ENCODE results near the gene KCTD10. TPM values are rescaled to one million over a fixed set of nuclear protein-coding genes. Genes with fewer than 3 reads are reported as not detected.

KCTD10 gene
- polyA plus RNA-seq, 1 donor (not counting 4 experiments of a cell fraction or from before 2014, with no cell fraction given) = 107 TPM

- DNase-seq (ENCODE audit: low read depth, low spot score) (no peak), FAIRE-seq (no peak)
- peaks cover 19 to 23% of the 10 kb centered on the region in 2 experiments for H3K36me3 ChIP-seq (ENCODE audit: control insufficient read depth in 2 of 2, extremely low read depth in 1 of 2, insufficient read depth in 2 of 2, low read length in 2 of 2)
- no peak overlapping the region for H3K4me2 ChIP-seq (ENCODE audit: control insufficient read depth, extremely low read depth, insufficient read depth, low read depth, low read length)
- no peaks in the 10 kb centered on the region for H3K9me3 ChIP-seq (ENCODE audit: control insufficient read depth, low read depth, low read length)
- no peak overlapping the region for H3K4me3 ChIP-seq (ENCODE audit: control insufficient read depth in 2 of 3, extremely low read depth in 1 of 3, insufficient read depth in 2 of 3, low read depth in 1 of 3, low read length in 3 of 3)
- peaks cover 11% of the 10 kb centered on the region for H3K4me1 ChIP-seq (ENCODE audit: control insufficient read depth, extremely low read depth, insufficient read depth, low read length)
- H4K20me1 ChIP-seq (ENCODE audit: control insufficient read depth, extremely low read depth, insufficient read depth, low read length) = no peaks in the 10 kb centered on the region
- H3K9me1 ChIP-seq (ENCODE audit: control insufficient read depth, extremely low read depth, insufficient read depth, low read length) = no peaks in the 10 kb centered on the region
- no peaks in the 10 kb centered on the region for H3K27me3 ChIP-seq (ENCODE audit: control insufficient read depth, extremely low read depth, insufficient read depth, low read length)
- no peak overlapping the region for H3K27ac ChIP-seq (ENCODE audit: control insufficient read depth, insufficient read depth, low read length)
- H3K79me2 ChIP-seq (ENCODE audit: control insufficient read depth, insufficient read depth, low read length) = no peaks in the 10 kb centered on the region
- H2AFZ ChIP-seq (ENCODE audit: control insufficient read depth, low read length) = no peak overlapping the region
- TF ChIP-seq CTCF (optimal IDR thresholded peaks at IDR 0.05 in 1 of 3, IDR thresholded peaks at IDR 0.05 in 1 of 3, conservative IDR thresholded peaks at IDR 0.05 in 1 of 3; ENCODE audit: extremely low read depth in 1 of 3, insufficient read depth in 2 of 3, low read length in 3 of 3) (no peak), EZH2 (IDR thresholded peaks at IDR 0.05; ENCODE audit: low read length) (no peak)
- H3K9ac ChIP-seq (ENCODE audit: control insufficient read depth, extremely low read depth, insufficient read depth, low read length) = no peak overlapping the region
- dilution Hi-C loops (cut with MboI; ENCODE audit: extremely low pct_ligation_motif_present, low sequenced_read_pairs) = no loop called here
Observed at GRCh38 chr12:109494348-109494881, 17.3 kb upstream of the KCTD10 start.

GRCh38 chr12:109493938-109494337, 16.8 kb upstream of the KCTD10 start:
- TF ChIP-seq CTCF (optimal IDR thresholded peaks at IDR 0.05 in 1 of 3, IDR thresholded peaks at IDR 0.05 in 1 of 3, conservative IDR thresholded peaks at IDR 0.05 in 1 of 3; ENCODE audit: extremely low read depth in 1 of 3, insufficient read depth in 2 of 3, low read length in 3 of 3) = no peak
- no peak for TF ChIP-seq EZH2 (IDR thresholded peaks at IDR 0.05; ENCODE audit: low read length)
- Histone ChIP-seq H3K4me2 (ENCODE audit: control insufficient read depth, extremely low read depth, insufficient read depth, low read depth, low read length) (no peak overlapping the region), H3K36me3 (ENCODE audit: control insufficient read depth in 2 of 2, extremely low read depth in 1 of 2, insufficient read depth in 2 of 2, low read length in 2 of 2) (peaks cover 21 to 22% of the 10 kb centered on the region in 2 experiments), H3K27me3 (ENCODE audit: control insufficient read depth, extremely low read depth, insufficient read depth, low read length) (no peaks in the 10 kb centered on the region), H3K79me2 (ENCODE audit: control insufficient read depth, insufficient read depth, low read length) (no peaks in the 10 kb centered on the region), H3K4me3 (ENCODE audit: control insufficient read depth in 2 of 3, extremely low read depth in 1 of 3, insufficient read depth in 2 of 3, low read depth in 1 of 3, low read length in 3 of 3) (no peak overlapping the region), H2AFZ (ENCODE audit: control insufficient read depth, low read length) (no peak overlapping the region), H3K9ac (ENCODE audit: control insufficient read depth, extremely low read depth, insufficient read depth, low read length) (no peak overlapping the region), H3K9me1 (ENCODE audit: control insufficient read depth, extremely low read depth, insufficient read depth, low read length) (no peaks in the 10 kb centered on the region), H3K27ac (ENCODE audit: control insufficient read depth, insufficient read depth, low read length) (no peak overlapping the region), H3K4me1 (ENCODE audit: control insufficient read depth, extremely low read depth, insufficient read depth, low read length) (peaks cover 11% of the 10 kb centered on the region), H4K20me1 (ENCODE audit: control insufficient read depth, extremely low read depth, insufficient read depth, low read length) (no peaks in the 10 kb centered on the region), H3K9me3 (ENCODE audit: control insufficient read depth, low read depth, low read length) (no peaks in the 10 kb centered on the region)
- FAIRE-seq (no peak), DNase-seq (ENCODE audit: low read depth, low spot score) (no peak)
- dilution Hi-C loops (cut with MboI; ENCODE audit: extremely low pct_ligation_motif_present, low sequenced_read_pairs) = no loop called here
